Hematopoietic multipotent progenitor cell (in vitro differentiated cells): Measurements from ENCODE around the gene CARNS1. TPM values are rescaled to one million over a fixed set of nuclear protein-coding genes. Genes with fewer than 3 reads are reported as not detected.
A peak's percentile ranks its signal among the peaks of the same experiment; 100 is the strongest.

Experiments used
- DNase-seq, 3 donors: peaks; one replicate each; pipeline ENCODE4 v3.0.0-alpha.2; 2011 to 2015; ENCODE audit warnings: low read depth in 2 of 3, low spot score in 2 of 3
- total RNA-seq: library from RNA; depleted of rRNA; stranded (reverse); fragments of >200 nt; gene quantifications from one replicate; pipeline ENCODE4 v1.2.3, GENCODE V29; 2012

CARNS1 gene
- total RNA-seq = 3.0 TPM

- DNase-seq = no peak
Measured at GRCh38 chr11:67415501-67416304, at the start of gene CARNS1. Gene CARNS1 (plus strand): TSS chr11:67415678. CDS start chr11:67416200, 522 bp downstream.

GRCh38 chr11:67365736-67366444, 49.6 kb upstream of the CARNS1 start:
- DNase-seq = no peak

GRCh38 chr11:67366546-67366945, 48.9 kb upstream of the CARNS1 start:
- no peak for DNase-seq

- no peak for DNase-seq
Measured at GRCh38 chr11:67366961-67367760, 48.3 kb upstream of the CARNS1 start.

GRCh38 chr11:67367761-67368227, 47.7 kb upstream of the CARNS1 start:
- DNase-seq = no peak

GRCh38 chr11:67368621-67369020, 46.9 kb upstream of the CARNS1 start:
- peak in 2 of 3 donors; percentile 58 to 74 for DNase-seq

GRCh38 chr11:67369275-67369674, 46.2 kb upstream of the CARNS1 start:
- DNase-seq = no peak

- no peak for DNase-seq
Measured at GRCh38 chr11:67369801-67370284, 45.6 kb upstream of the CARNS1 start.

GRCh38 chr11:67370351-67371076, 45.0 kb upstream of the CARNS1 start:
- DNase-seq = no peak

- peak in 1 of 3 donors; percentile 67 for DNase-seq
Measured at GRCh38 chr11:67371189-67371910, 44.1 kb upstream of the CARNS1 start.

- no peak for DNase-seq
Measured at GRCh38 chr11:67371911-67372320, 43.6 kb upstream of the CARNS1 start.

- DNase-seq = no peak
Measured at GRCh38 chr11:67372321-67372992, 43.0 kb upstream of the CARNS1 start.

- no peak for DNase-seq
Measured at GRCh38 chr11:67372993-67373647, 42.4 kb upstream of the CARNS1 start, which contains the start of gene CLCF1. Gene CLCF1 (minus strand): TSS chr11:67373598. CDS start chr11:67373539, 59 bp downstream.

GRCh38 chr11:67373648-67374570, 41.6 kb upstream of the CARNS1 start:
- DNase-seq = peak in 1 of 3 donors; percentile 67

- DNase-seq = no peak
Measured at GRCh38 chr11:67374571-67375281, 40.8 kb upstream of the CARNS1 start.

- no peak for DNase-seq
Measured at GRCh38 chr11:67375320-67376055, 40.0 kb upstream of the CARNS1 start.
